Subcutaneous abdominal adipose tissue (tissue), 5 donors: ENCODE data around the gene ZNF337.
"Not testable (repeated sequence)": the region's sequence is repeated elsewhere in the genome, so short reads cannot be mapped to it uniquely, and the experiment has no call there.

Experiments used
- H3K27ac ChIP-seq: one replicate; pipeline ENCODE4 v1.7.0; 2013; ENCODE audit warnings: low read depth, mild to moderate bottlenecking, inconsistent platforms, low read length, moderate library complexity
- H3K27me3 ChIP-seq, 5 donors: one replicate each; pipeline ENCODE4 v1.7.0; 2013; ENCODE audit warnings: low read length in 5 of 5, inconsistent platforms in 1 of 5; ENCODE audit not compliant: control insufficient read depth in 5 of 5, insufficient read depth in 4 of 5
- H3K36me3 ChIP-seq, 5 donors: one replicate each; pipeline ENCODE4 v1.7.0; 2013; ENCODE audit warnings: low read length in 5 of 5; ENCODE audit not compliant: control insufficient read depth in 5 of 5, insufficient read depth in 5 of 5
- H3K4me1 ChIP-seq, 5 donors: one replicate each; pipeline ENCODE4 v1.7.0; 2013; ENCODE audit warnings: low read length in 5 of 5, mild to moderate bottlenecking in 3 of 5, moderate library complexity in 1 of 5; ENCODE audit not compliant: control insufficient read depth in 5 of 5, insufficient read depth in 5 of 5
- H3K4me3 ChIP-seq, 5 donors: one replicate each; pipeline ENCODE4 v1.7.0; 2013; ENCODE audit warnings: low read length in 5 of 5, low read depth in 1 of 5
- H3K9ac ChIP-seq, 5 donors: one replicate each; pipeline ENCODE4 v1.7.0; 2013; ENCODE audit warnings: low read length in 5 of 5, mild to moderate bottlenecking in 4 of 5, moderate library complexity in 3 of 5
- H3K9me3 ChIP-seq, 5 donors: one replicate each; pipeline ENCODE4 v1.7.0; 2013; ENCODE audit warnings: low read length in 5 of 5; ENCODE audit not compliant: control insufficient read depth in 5 of 5
- donor health status: healthy.
- donor health status: healthy.
- donor health status: healthy.
- donor health status: healthy.
- donor health status: healthy.

The ZNF337 gene

GRCh38 chr20:25675161-25675560 is 21.5 kb downstream of the ZNF337 start:
- H3K4me3 ChIP-seq: no peak overlapping the region
- H3K9me3 ChIP-seq: peaks cover 0 to 7% (median 0%) of the 10 kb centered on the region in 5 donors
- H3K36me3 ChIP-seq: peaks cover 25 to 56% (median 47%) of the 10 kb centered on the region in 5 donors
- H3K9ac ChIP-seq: no peak overlapping the region
- no peak overlapping the region for H3K27ac ChIP-seq
- H3K27me3 ChIP-seq: no peaks in the 10 kb centered on the region
- H3K4me1 ChIP-seq: peaks cover 0 to 13% (median 4%) of the 10 kb centered on the region in 5 donors

GRCh38 chr20:25672659-25673235 is 23.9 kb downstream of the ZNF337 start:
- H3K9me3 ChIP-seq: peaks cover 0 to 7% (median 0%) of the 10 kb centered on the region in 5 donors
- H3K4me3 ChIP-seq: no peak overlapping the region
- H3K36me3 ChIP-seq: peaks cover 18 to 48% (median 42%) of the 10 kb centered on the region in 5 donors
- H3K27ac ChIP-seq: no peak overlapping the region
- H3K9ac ChIP-seq: no peak overlapping the region
- peaks cover 0 to 16% (median 4%) of the 10 kb centered on the region in 5 donors for H3K4me1 ChIP-seq
- no peaks in the 10 kb centered on the region for H3K27me3 ChIP-seq

- Histone ChIP-seq H3K9me3 (peaks cover 0 to 7% (median 0%) of the 10 kb centered on the region in 5 donors), H3K9ac (no peak overlapping the region), H3K36me3 (peaks cover 3 to 22% (median 19%) of the 10 kb centered on the region in 5 donors), H3K27ac (no peak overlapping the region), H3K4me3 (no peak overlapping the region), H3K4me1 (peaks cover 0 to 8% (median 0%) of the 10 kb centered on the region in 5 donors), H3K27me3 (no peaks in the 10 kb centered on the region)
Observed at GRCh38 chr20:25669826-25670422, 26.7 kb downstream of the ZNF337 start.

GRCh38 chr20:25668446-25668845 is 28.2 kb downstream of the ZNF337 start:
- H3K9me3 ChIP-seq: no peaks in the 10 kb centered on the region

GRCh38 chr20:25659999-25660398 is 36.7 kb downstream of the ZNF337 start:
- H3K27ac ChIP-seq: no peak overlapping the region
- no peaks in the 10 kb centered on the region for H3K27me3 ChIP-seq
- H3K9ac ChIP-seq: no peak overlapping the region
- H3K36me3 ChIP-seq: no peaks in the 10 kb centered on the region
- H3K9me3 ChIP-seq: no peaks in the 10 kb centered on the region
- no peak overlapping the region for H3K4me3 ChIP-seq
- no peaks in the 10 kb centered on the region for H3K4me1 ChIP-seq

More at GRCh38 chr20:25668446-25668845, 28.2 kb downstream of the ZNF337 start:
- H3K36me3 ChIP-seq: peaks cover 0 to 7% (median 4%) of the 10 kb centered on the region in 5 donors
- peak overlapping the region in 1 of 5 donors; percentile 18 for H3K9ac ChIP-seq
- peaks cover 0 to 3% (median 0%) of the 10 kb centered on the region in 5 donors for H3K4me1 ChIP-seq
- no peak overlapping the region for H3K4me3 ChIP-seq
- no peak overlapping the region for H3K27ac ChIP-seq
- H3K27me3 ChIP-seq: no peaks in the 10 kb centered on the region

- no peaks in the 10 kb centered on the region for H3K27me3 ChIP-seq
- peaks cover 0 to 3% (median 0%) of the 10 kb centered on the region in 5 donors for H3K36me3 ChIP-seq
- no peaks in the 10 kb centered on the region for H3K9me3 ChIP-seq
- no peak overlapping the region for H3K4me3 ChIP-seq
- H3K4me1 ChIP-seq: no peaks in the 10 kb centered on the region
- no peak overlapping the region for H3K9ac ChIP-seq
- no peak overlapping the region for H3K27ac ChIP-seq
Observed at GRCh38 chr20:25654487-25654886, 42.2 kb downstream of the ZNF337 start.

- not testable (repeated sequence) for H3K9me3 ChIP-seq, H3K4me1 ChIP-seq, H3K27ac ChIP-seq, H3K4me3 ChIP-seq, H3K9ac ChIP-seq, H3K27me3 ChIP-seq, H3K36me3 ChIP-seq
Observed at GRCh38 chr20:25652866-25653265, 43.8 kb downstream of the ZNF337 start.

- H3K4me3 ChIP-seq: no peak overlapping the region
- H3K9ac ChIP-seq: no peak overlapping the region
- peaks cover 3 to 9% (median 7%) of the 10 kb centered on the region in 5 donors for H3K36me3 ChIP-seq
Observed at GRCh38 chr20:25644814-25645213, 51.8 kb downstream of the ZNF337 start.

GRCh38 chr20:25643716-25644115 is 52.9 kb downstream of the ZNF337 start:
- Histone ChIP-seq H3K9me3 (no peaks in the 10 kb centered on the region), H3K4me1 (no peaks in the 10 kb centered on the region), H3K36me3 (peaks cover 3 to 9% (median 7%) of the 10 kb centered on the region in 5 donors), H3K27ac (no peak overlapping the region), H3K27me3 (no peaks in the 10 kb centered on the region), H3K9ac (no peak overlapping the region), H3K4me3 (no peak overlapping the region)

More at GRCh38 chr20:25644814-25645213, 51.8 kb downstream of the ZNF337 start:
- H3K27ac ChIP-seq: no peak overlapping the region
- no peaks in the 10 kb centered on the region for H3K4me1 ChIP-seq
- H3K27me3 ChIP-seq: no peaks in the 10 kb centered on the region
- no peaks in the 10 kb centered on the region for H3K9me3 ChIP-seq

GRCh38 chr20:25637247-25637646 is 59.4 kb downstream of the ZNF337 start:
- Histone ChIP-seq H3K27me3 (no peaks in the 10 kb centered on the region), H3K36me3 (peaks cover 0 to 4% (median 0%) of the 10 kb centered on the region in 5 donors), H3K27ac (no peak overlapping the region), H3K4me1 (no peaks in the 10 kb centered on the region), H3K9me3 (peaks cover 0 to 7% (median 0%) of the 10 kb centered on the region in 5 donors), H3K9ac (no peak overlapping the region), H3K4me3 (no peak overlapping the region)
